GM15510 (cell line): ENCODE measurements around the gene GALNT10.

Experiments used
- POLR2A ChIP-seq: IDR thresholded peaks from 3 replicates; pipeline ENCODE4 v1.6.1; 2011; ENCODE audit warnings: borderline replicate concordance; ENCODE audit not compliant: insufficient read length; ENCODE audit errors: extremely low read depth

GALNT10 gene

DNA sequence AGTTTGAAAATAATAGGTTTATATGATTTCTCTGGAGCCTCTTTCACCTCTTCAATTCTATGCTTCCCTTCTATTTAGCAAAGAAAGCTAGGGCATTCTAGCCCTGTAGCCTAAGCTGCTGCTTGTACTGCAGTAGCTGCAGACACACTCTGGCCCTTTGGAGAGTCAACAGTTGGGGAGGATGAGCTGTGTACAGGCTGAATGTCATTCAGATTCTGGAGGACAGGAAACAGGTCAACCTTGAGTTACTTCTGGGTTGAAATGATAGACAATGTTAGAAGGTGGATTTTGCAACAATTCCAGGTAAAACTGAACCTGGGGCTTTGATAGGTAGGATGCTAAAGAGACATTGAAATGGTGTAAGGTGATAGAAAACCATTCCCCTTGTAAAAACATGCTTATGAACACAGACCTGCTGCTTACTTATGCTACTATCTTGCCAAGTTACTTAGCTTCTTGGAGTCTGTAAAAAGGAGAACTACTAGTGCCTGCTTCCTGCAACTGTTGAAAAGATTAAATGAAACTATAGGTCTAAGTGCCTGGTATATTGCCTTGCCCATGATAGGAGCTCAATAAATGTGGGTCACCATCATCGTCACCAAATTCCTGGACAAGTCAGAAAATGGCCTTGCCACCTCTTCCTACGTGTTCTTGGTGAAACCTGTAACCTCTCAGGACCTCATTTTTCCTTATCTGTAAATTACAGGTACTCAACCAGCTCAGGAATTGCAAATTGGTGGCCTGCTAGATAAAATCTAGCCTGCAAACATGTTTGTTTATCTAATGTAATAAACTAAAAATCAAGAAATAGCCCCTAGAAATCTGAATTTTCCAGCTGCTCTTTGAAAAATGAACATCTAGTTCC, 83.7 kb downstream of the GALNT10 start:
- TF ChIP-seq POLR2A: no peak

GRCh38 chr5:154274828-154275185, 84.3 kb downstream of the GALNT10 start:
- TF ChIP-seq POLR2A: no peak

- TF ChIP-seq POLR2A: no peak
These were observed 85.0 kb downstream of the GALNT10 start for GRCh38 chr5:154275566-154275965.

DNA sequence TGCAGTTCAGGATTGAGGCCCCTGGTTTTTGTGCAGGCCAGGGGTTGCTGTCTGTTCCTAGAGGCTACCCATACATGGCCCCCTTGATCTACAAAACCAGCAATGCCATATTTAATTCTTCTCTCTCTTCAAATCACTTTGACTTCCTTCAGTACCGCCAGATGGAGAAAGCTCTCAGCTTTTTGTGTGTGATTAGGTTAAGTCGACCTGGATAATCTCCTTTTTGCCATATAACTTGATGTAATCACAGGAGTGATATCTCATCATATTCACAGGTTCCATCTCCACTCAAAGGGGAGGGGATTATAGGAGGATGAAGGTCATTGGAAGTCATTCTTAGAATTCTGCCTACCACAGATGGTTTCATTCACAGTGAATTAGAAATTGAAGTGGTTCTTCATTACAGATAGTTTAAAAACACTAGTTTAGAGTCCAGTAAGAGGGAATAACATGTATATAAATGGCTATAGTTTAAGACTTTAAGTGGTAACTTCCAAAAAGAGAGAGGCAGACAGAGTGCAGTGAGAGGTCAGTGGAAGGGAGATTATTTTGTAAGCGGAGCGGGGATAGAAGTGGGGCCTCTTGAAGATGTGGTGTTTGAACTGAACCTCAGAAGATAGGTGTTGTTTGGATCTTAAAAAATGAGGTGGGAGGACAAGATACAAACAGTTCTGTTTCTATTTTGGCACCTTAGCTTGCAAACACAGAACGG, 85.9 kb downstream of the GALNT10 start:
- TF ChIP-seq POLR2A: no peak

GRCh38 chr5:154276973-154277331, 86.4 kb downstream of the GALNT10 start:
- TF ChIP-seq POLR2A: no peak

GRCh38 chr5:154277499-154277898, 87.0 kb downstream of the GALNT10 start:
- TF ChIP-seq POLR2A: no peak

- TF ChIP-seq POLR2A: no peak
These were observed 87.7 kb downstream of the GALNT10 start for GRCh38 chr5:154278186-154278585.

GRCh38 chr5:154278908-154279307, 88.4 kb downstream of the GALNT10 start:
- TF ChIP-seq POLR2A: no peak

DNA sequence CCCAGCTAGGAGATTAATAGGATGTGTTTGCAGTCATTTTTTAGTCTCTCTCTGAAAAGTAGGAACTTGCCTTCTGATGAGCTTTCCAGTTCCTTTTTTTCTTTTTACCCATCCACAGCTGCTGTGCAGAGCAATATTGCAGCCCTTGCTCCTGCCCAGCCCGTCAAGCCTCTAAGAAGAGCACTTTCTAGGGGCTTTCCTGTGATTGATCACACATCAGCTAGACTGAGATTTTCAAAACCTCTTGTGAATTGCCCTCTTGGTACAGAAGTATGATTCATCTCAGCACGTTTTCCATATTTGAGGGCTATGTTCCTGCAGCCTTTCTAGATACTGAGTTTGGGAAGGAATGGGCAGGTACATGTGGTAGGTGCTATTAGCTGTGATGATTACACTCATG, 93.9 kb downstream of the GALNT10 start:
- no peak for TF ChIP-seq POLR2A

GRCh38 chr5:154285661-154286408, 95.3 kb downstream of the GALNT10 start:
- TF ChIP-seq POLR2A: no peak

GRCh38 chr5:154286557-154286956, 96.0 kb downstream of the GALNT10 start:
- TF ChIP-seq POLR2A: no peak

DNA sequence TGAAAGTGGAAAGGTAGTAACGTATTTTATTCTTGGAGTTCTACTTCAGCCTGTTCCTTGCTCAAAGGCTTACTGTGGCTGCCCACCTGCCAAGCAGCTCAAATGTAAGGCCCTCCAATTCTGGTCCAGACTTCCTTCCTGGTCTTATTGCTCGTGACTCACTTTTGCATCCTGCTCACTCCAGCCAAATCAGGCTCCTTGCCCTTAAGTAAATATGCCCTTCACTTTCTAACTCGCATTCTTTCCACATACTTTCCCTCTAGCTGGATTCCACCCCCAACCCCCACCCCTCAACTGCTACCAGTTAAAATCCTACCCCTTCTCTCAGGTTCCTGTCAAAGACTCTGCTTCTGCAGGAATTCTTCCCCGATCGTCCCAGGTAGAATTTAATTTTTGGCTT, 96.6 kb downstream of the GALNT10 start:
- no peak for TF ChIP-seq POLR2A

DNA sequence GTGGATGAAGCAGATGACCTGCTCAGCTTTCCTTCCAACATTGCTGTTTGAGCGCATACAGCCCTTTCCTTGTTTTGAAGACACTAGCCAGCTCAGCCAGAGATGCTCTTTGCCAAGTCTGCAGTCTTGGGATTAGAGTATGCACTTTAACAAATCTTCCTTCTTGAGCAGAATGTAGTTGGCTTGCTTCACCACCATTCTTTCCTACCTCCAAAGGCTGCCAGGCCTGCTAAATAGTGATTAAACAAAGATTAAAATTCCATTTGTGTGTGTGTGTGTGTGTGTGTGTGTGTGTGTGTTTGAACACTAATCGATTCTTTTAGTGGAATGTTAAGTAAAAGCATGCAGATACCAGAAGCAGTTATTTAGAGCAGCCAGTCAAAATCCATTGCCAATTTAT, 97.6 kb downstream of the GALNT10 start:
- TF ChIP-seq POLR2A: no peak

DNA sequence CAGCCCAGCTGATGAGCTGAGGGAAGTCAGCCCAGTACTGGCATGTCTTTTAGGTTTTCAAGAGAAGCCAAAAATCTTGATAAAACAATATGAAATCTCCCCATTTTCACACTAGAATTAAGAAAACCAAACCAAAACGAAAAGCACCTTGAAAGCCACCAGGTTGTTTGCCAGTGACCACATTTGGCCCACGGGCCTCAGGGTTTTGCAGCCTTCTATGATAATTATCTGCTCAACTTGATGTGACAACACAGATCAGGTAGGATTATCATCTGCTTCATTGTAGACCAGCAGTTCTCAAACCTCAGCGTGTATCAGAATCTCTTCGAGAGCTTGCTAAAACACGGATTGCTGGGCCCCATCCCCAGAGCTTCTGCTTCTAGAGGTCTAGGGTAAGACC, 101.4 kb downstream of the GALNT10 start:
- TF ChIP-seq POLR2A: no peak

GRCh38 chr5:154293219-154293618, 102.7 kb downstream of the GALNT10 start:
- no peak for TF ChIP-seq POLR2A
